ENCODE results near the gene GSX2.

The GSX2 gene

DNA sequence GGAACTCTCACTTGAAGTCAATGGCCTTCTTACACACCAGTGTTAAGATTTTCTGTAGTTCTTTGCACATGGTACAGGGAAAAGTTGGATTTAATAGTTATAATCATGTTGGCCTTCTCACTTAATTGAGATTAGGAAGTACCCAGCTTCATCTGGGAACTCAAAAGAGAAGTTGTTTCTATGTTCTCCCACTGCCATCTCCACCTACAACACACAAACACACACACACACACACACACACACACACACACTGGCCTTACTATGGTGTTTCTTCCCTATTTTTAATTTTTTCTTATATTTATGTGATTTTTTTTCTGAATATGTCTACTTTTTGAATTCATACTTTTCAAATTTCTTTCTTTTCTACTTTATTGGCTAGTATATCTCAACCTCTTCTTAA is 25.6 kb upstream of the GSX2 start:
- Histone ChIP-seq H3K27ac (ENCODE audit: low read depth in 2 of 2, low read length in 2 of 2) (no peak overlapping the region), H3K9me3 (ENCODE audit: control insufficient read depth in 2 of 2, low read length in 2 of 2) (no peaks in the 10 kb centered on the region), H3K27me3 (ENCODE audit: control insufficient read depth in 2 of 2, insufficient read depth in 2 of 2, low read length in 2 of 2) (peaks cover 0 to 2% of the 10 kb centered on the region in 2 donors), H3K36me3 (ENCODE audit: control insufficient read depth in 2 of 2, insufficient read depth in 2 of 2, low read length in 2 of 2) (no peaks in the 10 kb centered on the region), H3K4me3 (ENCODE audit: low read length in 2 of 2) (no peak overlapping the region), H3K9ac (ENCODE audit: low read depth in 1 of 2, low read length in 2 of 2) (no peak overlapping the region), H3K4me1 (ENCODE audit: control insufficient read depth in 2 of 2, insufficient read depth in 2 of 2, low read length in 2 of 2) (no peaks in the 10 kb centered on the region)

DNA sequence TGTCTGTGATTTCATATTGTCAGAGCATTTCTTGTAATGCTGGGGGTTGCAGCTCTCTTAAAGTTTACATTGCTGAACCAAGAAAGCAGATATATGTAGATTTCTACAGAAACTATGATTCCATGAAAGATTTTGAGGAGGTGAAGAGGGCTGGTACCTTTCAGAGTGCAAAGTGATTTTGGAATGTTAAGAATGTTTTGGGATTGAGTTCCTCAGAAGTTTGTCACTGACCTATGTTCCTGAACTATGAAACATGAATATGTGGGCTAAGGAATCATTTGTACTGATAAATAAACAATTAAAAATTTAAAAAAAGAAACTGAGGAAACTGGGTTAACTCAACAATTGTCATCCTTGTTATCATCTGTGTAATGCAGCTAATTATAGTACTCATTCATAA is 23.3 kb upstream of the GSX2 start:
- Histone ChIP-seq H3K4me1 (ENCODE audit: control insufficient read depth in 2 of 2, insufficient read depth in 2 of 2, low read length in 2 of 2) (no peaks in the 10 kb centered on the region), H3K27me3 (ENCODE audit: control insufficient read depth in 2 of 2, insufficient read depth in 2 of 2, low read length in 2 of 2) (peaks cover 0 to 2% of the 10 kb centered on the region in 2 donors), H3K27ac (ENCODE audit: low read depth in 2 of 2, low read length in 2 of 2) (no peak overlapping the region), H3K36me3 (ENCODE audit: control insufficient read depth in 2 of 2, insufficient read depth in 2 of 2, low read length in 2 of 2) (no peaks in the 10 kb centered on the region), H3K4me3 (ENCODE audit: low read length in 2 of 2) (no peak overlapping the region), H3K9me3 (ENCODE audit: control insufficient read depth in 2 of 2, low read length in 2 of 2) (no peaks in the 10 kb centered on the region), H3K9ac (ENCODE audit: low read depth in 1 of 2, low read length in 2 of 2) (no peak overlapping the region)

DNA sequence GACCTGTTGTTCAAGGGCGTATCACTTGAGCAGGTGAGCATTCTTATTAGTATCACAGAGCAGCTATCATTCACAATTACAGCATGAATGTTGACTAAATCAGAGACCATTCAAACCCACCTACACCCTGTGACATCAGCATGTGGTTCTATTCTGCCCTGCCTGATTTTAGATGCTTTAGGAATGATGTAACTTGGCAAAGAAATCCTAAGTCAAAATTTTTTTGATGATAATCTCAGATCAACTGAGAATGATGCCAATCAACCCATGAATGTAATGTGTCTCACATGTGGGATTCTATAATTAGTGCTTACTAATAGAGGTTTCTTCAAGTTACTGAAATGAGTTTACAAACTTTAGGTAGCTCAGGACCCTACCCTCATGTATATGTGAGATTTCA is 22.2 kb upstream of the GSX2 start:
- H3K4me1 ChIP-seq (ENCODE audit: control insufficient read depth in 2 of 2, insufficient read depth in 2 of 2, low read length in 2 of 2): no peaks in the 10 kb centered on the region
- H3K27ac ChIP-seq (ENCODE audit: low read depth in 2 of 2, low read length in 2 of 2): no peak overlapping the region
- H3K27me3 ChIP-seq (ENCODE audit: control insufficient read depth in 2 of 2, insufficient read depth in 2 of 2, low read length in 2 of 2): peaks cover 0 to 2% of the 10 kb centered on the region in 2 donors
- H3K4me3 ChIP-seq (ENCODE audit: low read length in 2 of 2): no peak overlapping the region
- no peak overlapping the region for H3K9ac ChIP-seq (ENCODE audit: low read depth in 1 of 2, low read length in 2 of 2)
- H3K36me3 ChIP-seq (ENCODE audit: control insufficient read depth in 2 of 2, insufficient read depth in 2 of 2, low read length in 2 of 2): no peaks in the 10 kb centered on the region
- no peaks in the 10 kb centered on the region for H3K9me3 ChIP-seq (ENCODE audit: control insufficient read depth in 2 of 2, low read length in 2 of 2)

DNA sequence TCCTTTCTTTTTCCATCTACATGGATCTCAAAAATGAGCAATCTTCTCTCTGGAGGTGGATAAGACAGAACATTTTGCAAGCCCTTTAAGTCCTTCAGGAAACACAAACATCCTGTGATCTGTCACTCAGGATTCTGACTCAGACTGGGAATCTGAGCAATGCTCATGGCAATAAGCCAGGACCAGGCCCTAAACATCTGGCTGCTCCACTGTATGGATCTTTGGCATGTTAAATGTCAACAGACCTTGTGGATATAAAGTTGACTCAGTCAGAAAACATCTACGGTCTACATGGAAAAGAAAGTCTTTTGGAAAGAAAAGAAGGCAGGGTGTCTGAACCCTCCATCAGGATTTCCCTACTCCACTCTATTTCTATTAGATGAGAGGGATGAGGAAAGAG is 17.8 kb upstream of the GSX2 start:
- Histone ChIP-seq H3K9ac (ENCODE audit: low read depth in 1 of 2, low read length in 2 of 2) (no peak overlapping the region), H3K27me3 (ENCODE audit: control insufficient read depth in 2 of 2, insufficient read depth in 2 of 2, low read length in 2 of 2) (peaks cover 0 to 6% of the 10 kb centered on the region in 2 donors), H3K4me1 (ENCODE audit: control insufficient read depth in 2 of 2, insufficient read depth in 2 of 2, low read length in 2 of 2) (no peaks in the 10 kb centered on the region), H3K36me3 (ENCODE audit: control insufficient read depth in 2 of 2, insufficient read depth in 2 of 2, low read length in 2 of 2) (no peaks in the 10 kb centered on the region), H3K4me3 (ENCODE audit: low read length in 2 of 2) (no peak overlapping the region), H3K27ac (ENCODE audit: low read depth in 2 of 2, low read length in 2 of 2) (no peak overlapping the region), H3K9me3 (ENCODE audit: control insufficient read depth in 2 of 2, low read length in 2 of 2) (no peaks in the 10 kb centered on the region)

DNA sequence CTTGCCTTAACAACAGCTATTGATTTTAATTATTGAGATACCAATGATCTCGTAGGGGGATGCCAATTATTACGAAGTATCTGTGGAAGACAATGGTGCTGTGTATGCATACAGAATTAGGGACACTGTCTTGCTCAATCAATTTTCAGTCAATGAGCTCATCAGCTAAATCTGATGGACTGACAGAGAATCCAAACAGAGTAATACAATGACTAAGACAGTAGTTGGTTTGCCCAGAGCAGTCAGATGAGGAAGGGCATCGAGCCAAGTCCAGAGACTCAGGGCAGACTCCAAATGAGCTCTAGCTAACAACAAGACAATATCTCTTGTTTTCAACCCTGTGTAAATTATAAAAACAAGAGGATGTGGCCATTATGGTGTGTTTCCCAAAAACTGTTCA is 14.7 kb upstream of the GSX2 start:
- no peak overlapping the region for H3K4me3 ChIP-seq (ENCODE audit: low read length in 2 of 2)
- H3K27ac ChIP-seq (ENCODE audit: low read depth in 2 of 2, low read length in 2 of 2): no peak overlapping the region
- H3K9ac ChIP-seq (ENCODE audit: low read depth in 1 of 2, low read length in 2 of 2): no peak overlapping the region
- no peaks in the 10 kb centered on the region for H3K9me3 ChIP-seq (ENCODE audit: control insufficient read depth in 2 of 2, low read length in 2 of 2)
- no peaks in the 10 kb centered on the region for H3K4me1 ChIP-seq (ENCODE audit: control insufficient read depth in 2 of 2, insufficient read depth in 2 of 2, low read length in 2 of 2)
- peaks cover 0 to 5% of the 10 kb centered on the region in 2 donors for H3K27me3 ChIP-seq (ENCODE audit: control insufficient read depth in 2 of 2, insufficient read depth in 2 of 2, low read length in 2 of 2)
- H3K36me3 ChIP-seq (ENCODE audit: control insufficient read depth in 2 of 2, insufficient read depth in 2 of 2, low read length in 2 of 2): no peaks in the 10 kb centered on the region

DNA sequence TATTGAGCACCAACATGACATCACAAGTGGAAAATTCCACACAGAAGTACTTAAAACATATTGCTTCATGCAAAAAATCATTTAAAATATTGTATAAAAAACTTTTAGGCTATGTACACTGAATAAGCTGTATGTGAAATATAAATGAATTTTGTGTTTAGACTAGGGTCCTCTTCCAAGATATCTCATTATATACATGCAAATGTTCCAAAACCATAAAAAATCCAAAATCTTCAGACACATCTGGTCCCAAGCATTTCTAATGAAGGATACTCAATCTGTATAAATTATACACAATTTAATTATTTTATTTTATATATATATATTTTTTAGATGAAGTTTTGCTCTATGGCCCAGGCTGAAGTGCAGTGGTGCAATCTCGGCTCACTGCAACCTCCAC is 10.1 kb upstream of the GSX2 start:
- H3K9me3 ChIP-seq (ENCODE audit: control insufficient read depth in 2 of 2, low read length in 2 of 2): no peaks in the 10 kb centered on the region
- H3K4me1 ChIP-seq (ENCODE audit: control insufficient read depth in 2 of 2, insufficient read depth in 2 of 2, low read length in 2 of 2): peaks cover 16 to 19% of the 10 kb centered on the region in 2 donors
- no peaks in the 10 kb centered on the region for H3K36me3 ChIP-seq (ENCODE audit: control insufficient read depth in 2 of 2, insufficient read depth in 2 of 2, low read length in 2 of 2)
- no peak overlapping the region for H3K9ac ChIP-seq (ENCODE audit: low read depth in 1 of 2, low read length in 2 of 2)
- no peak overlapping the region for H3K4me3 ChIP-seq (ENCODE audit: low read length in 2 of 2)
- H3K27me3 ChIP-seq (ENCODE audit: control insufficient read depth in 2 of 2, insufficient read depth in 2 of 2, low read length in 2 of 2): peaks cover 34 to 37% of the 10 kb centered on the region in 2 donors
- H3K27ac ChIP-seq (ENCODE audit: low read depth in 2 of 2, low read length in 2 of 2): no peak overlapping the region

DNA sequence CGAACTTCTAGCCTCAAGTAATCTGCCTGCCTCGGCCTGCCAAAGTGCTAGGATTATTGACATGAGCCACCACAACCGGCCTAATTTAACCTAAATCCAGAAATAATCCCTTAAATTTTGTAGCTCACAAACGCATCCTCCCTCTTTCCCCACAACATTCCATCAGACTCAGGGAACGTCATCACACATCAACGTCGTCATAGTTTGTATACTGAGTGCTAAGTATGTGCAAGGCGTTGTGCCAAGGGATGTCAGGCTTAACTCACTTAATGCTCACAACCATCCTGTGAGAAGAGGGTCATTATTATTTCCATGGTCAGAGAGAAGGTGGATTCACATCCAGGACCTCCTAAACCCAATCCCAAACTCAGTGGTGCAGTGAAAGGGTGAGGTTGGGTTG is 9.6 kb upstream of the GSX2 start:
- no peaks in the 10 kb centered on the region for H3K36me3 ChIP-seq (ENCODE audit: control insufficient read depth in 2 of 2, insufficient read depth in 2 of 2, low read length in 2 of 2)
- no peak overlapping the region for H3K9ac ChIP-seq (ENCODE audit: low read depth in 1 of 2, low read length in 2 of 2)
- no peak overlapping the region for H3K4me3 ChIP-seq (ENCODE audit: low read length in 2 of 2)
- H3K4me1 ChIP-seq (ENCODE audit: control insufficient read depth in 2 of 2, insufficient read depth in 2 of 2, low read length in 2 of 2): peaks cover 16 to 19% of the 10 kb centered on the region in 2 donors
- H3K27me3 ChIP-seq (ENCODE audit: control insufficient read depth in 2 of 2, insufficient read depth in 2 of 2, low read length in 2 of 2): peaks cover 39 to 42% of the 10 kb centered on the region in 2 donors
- no peaks in the 10 kb centered on the region for H3K9me3 ChIP-seq (ENCODE audit: control insufficient read depth in 2 of 2, low read length in 2 of 2)
- no peak overlapping the region for H3K27ac ChIP-seq (ENCODE audit: low read depth in 2 of 2, low read length in 2 of 2)

DNA sequence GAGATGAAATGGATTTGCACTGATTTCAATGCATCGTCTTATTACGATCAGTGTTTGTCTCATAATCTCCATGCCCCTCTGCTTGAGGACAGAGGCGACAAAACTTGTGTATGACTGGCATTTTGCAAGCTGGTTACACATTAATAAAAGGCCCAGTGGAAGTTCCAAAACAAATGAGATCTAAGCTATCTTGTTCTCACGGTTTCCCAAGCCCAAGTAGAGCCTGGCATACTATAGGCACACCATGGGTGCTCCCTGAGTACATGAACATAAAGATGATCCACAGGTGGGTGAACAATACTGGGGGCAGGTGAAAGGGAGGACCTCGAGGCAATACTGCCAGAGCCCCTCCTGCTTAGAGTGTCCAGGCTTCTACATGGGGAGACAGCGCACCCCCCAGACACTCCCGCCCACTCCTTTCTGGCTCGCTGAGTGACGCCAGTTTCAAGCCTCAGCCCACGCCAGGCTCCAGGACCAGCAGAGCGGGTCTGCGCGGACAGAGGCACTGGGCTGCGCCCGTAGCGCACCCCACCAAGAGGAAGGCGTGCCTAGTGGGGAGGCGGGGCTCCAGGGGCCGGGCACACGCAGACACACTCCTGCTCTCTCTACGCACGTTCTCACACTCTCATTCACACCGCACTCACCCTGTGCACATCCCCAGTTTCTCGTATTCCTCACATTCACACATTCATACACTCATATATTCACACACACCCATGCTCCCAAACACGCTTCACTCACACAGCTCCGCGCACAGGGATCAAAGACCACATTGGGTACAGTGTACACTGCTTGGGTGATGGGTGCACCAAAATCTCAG is 8.9 kb upstream of the GSX2 start:
- H3K9ac ChIP-seq (ENCODE audit: low read depth in 1 of 2, low read length in 2 of 2): no peak overlapping the region
- H3K36me3 ChIP-seq (ENCODE audit: control insufficient read depth in 2 of 2, insufficient read depth in 2 of 2, low read length in 2 of 2): no peaks in the 10 kb centered on the region
- H3K27ac ChIP-seq (ENCODE audit: low read depth in 2 of 2, low read length in 2 of 2): no peak overlapping the region
- H3K27me3 ChIP-seq (ENCODE audit: control insufficient read depth in 2 of 2, insufficient read depth in 2 of 2, low read length in 2 of 2): peaks cover 42 to 47% of the 10 kb centered on the region in 2 donors
- H3K4me3 ChIP-seq (ENCODE audit: low read length in 2 of 2): peak overlapping the region; percentile 76 to 82
- peaks cover 16 to 19% of the 10 kb centered on the region in 2 donors for H3K4me1 ChIP-seq (ENCODE audit: control insufficient read depth in 2 of 2, insufficient read depth in 2 of 2, low read length in 2 of 2)
- no peaks in the 10 kb centered on the region for H3K9me3 ChIP-seq (ENCODE audit: control insufficient read depth in 2 of 2, low read length in 2 of 2)

DNA sequence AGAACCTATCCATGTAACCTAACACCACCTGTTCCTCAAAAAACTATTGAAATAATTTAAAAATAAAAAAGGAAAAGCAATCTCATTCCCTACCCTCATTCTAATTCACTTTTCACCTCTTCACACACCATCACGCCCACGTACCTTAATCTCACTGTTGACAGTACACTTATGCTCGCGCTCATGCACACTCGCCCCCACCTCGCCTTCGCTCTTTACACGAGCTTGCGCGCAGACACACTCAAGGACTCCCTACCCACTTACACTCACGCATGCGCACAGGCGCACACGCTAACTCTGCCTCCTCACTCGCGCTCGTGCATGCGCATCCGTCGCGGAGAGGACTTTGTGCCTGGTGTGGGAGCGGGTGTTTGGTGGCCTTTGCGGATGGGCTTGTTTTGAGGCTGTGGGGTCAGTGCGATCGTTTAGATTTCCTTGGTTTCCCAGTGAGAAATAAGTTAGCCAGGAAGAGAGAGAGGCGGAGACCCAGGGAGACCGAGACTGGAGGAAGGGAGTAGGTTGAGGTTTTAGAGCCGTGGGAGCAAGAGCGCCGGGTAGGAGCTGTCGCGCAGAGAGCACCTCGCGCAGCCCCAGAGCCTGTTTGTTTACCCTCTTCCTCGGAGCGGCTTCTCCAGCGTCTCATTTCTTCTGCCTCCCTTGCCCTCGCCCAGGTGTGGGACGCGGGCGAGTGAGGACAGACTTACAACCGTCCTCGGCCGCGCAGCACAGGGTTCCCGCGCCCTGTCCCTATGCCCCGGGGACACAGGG is 8.1 kb upstream of the GSX2 start:
- no peaks in the 10 kb centered on the region for H3K36me3 ChIP-seq (ENCODE audit: control insufficient read depth in 2 of 2, insufficient read depth in 2 of 2, low read length in 2 of 2)
- peaks cover 16 to 19% of the 10 kb centered on the region in 2 donors for H3K4me1 ChIP-seq (ENCODE audit: control insufficient read depth in 2 of 2, insufficient read depth in 2 of 2, low read length in 2 of 2)
- H3K9me3 ChIP-seq (ENCODE audit: control insufficient read depth in 2 of 2, low read length in 2 of 2): no peaks in the 10 kb centered on the region
- H3K9ac ChIP-seq (ENCODE audit: low read depth in 1 of 2, low read length in 2 of 2): peak overlapping the region; percentile 8 to 26
- H3K27me3 ChIP-seq (ENCODE audit: control insufficient read depth in 2 of 2, insufficient read depth in 2 of 2, low read length in 2 of 2): peaks cover 46 to 54% of the 10 kb centered on the region in 2 donors
- H3K27ac ChIP-seq (ENCODE audit: low read depth in 2 of 2, low read length in 2 of 2): no peak overlapping the region
- H3K4me3 ChIP-seq (ENCODE audit: low read length in 2 of 2): peak overlapping the region; percentile 76 to 82
